Measurements from ENCODE around the gene TIE1.
A peak's percentile ranks its signal among the peaks of the same experiment; 100 is the strongest.

Gene TIE1

DNA sequence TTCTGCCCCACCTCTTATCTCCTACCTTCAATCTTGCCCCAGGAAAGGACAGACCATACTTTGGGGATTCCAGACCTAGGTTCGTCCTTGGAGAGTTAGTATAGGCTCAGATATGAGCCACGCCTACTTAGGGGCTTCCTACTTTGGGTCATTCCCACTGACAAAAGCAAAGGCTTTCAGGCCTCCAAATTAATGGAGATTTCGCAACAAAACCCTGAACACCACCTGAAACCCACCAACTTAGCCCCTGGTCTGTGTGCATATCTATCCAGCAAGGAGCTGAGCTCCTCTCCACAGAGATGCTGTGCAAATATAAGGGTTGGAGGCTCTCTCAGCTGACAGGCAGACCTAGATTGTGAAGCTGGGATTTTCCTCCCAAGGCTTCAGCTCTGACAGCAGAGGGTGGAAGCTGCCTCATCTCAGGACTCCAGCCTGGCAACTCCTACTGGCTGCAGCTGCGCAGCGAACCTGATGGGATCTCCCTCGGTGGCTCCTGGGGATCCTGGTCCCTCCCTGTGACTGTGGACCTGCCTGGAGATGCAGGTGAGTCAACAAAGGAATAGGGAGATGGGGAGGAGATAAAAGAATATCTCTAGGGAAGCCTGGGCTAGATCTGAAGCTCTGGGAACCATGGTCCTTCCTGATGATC, 38.9 kb downstream of the TIE1 start:
- no peak for DNase-seq

GRCh38 chr1:43340559-43340958, 39.8 kb downstream of the TIE1 start:
- no peak for DNase-seq

DNA sequence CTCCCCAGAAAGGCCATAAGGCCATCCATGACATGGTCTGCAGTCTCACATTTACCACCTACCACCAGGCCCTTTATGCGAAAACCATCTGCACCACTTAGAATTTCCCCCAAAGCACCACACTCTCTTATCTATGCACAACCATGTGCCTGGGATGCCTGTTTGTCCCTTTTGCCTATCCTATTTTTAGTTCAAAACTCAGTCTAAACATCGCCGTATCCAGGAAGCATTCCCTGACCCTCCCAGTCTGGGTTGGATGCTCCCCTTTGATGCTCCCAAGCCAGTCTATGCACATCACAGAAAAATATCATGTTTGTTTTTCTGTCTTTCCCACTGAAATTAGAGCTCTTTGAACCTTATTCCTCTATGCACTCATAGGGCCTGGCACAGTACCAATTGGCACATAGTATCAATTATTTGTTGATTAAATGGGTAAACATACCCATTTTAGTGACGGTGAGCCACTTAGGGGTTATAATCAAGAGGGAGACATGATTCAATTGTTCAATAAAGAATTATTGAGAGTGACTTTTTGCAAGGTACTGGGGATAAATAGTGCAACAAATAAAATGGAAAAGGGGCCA, 43.6 kb downstream of the TIE1 start:
- DNase-seq: no peak

DNA sequence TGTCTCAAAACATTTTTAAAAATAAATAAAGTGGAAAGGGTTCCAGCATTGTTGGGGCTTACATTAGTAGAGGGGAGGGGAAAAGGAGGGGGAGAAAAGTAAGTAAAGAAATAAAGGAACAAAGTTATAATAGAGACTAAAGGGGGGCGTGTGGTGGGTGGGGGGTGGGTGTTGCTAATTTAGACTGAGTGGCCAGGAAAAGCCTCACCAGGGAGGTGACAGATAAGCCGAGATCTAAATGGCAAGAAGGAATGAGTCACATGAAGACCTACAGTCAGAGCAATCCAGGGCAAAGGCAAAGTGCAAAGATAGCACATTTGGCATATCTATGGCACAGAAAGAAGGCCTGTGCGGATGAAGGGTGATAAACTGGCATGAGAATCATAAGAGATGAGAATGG, 44.3 kb downstream of the TIE1 start:
- DNase-seq: no peak

DNA sequence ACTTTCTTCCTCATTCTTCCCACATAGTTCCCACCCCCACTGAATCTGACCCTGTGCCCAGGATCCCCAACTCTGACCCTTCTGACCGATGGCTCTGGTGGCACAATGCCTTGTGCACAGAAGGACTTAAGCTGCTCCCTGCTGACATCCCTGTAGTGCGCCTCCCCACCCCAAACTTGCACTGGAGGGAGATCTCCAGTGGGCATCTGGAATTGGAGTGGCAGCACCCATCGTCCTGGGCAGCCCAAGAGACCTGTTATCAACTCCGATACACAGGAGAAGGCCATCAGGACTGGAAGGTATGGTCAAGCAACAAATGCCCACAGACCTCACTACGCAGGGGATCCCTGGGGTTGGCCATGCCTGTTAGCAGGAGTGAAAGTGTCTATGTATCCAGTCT, 45.9 kb downstream of the TIE1 start:
- DNase-seq: no peak

DNA sequence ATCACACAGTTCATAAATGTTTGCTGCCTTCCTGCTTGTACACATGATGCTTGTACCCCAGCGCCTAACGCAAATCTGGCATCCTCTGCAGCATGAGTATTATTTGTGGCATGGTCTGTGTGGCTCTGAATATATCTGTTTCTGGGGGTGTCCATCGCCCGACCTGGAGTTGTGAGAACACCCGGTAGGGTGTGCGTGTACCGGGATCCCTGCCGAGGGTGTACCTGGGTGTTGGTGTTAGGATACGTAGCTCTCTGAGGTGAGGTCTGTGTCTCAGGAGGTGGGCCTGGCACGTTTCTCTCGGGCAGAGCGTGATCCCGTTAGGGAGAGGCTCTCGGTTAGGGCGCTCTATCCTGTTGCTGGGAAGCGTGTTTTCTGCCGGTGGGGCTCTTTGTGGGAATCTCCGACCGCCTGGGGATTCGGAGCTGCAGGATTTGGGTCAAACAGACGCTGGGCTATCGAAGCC, 47.6 kb downstream of the TIE1 start:
- no peak for DNase-seq

DNA sequence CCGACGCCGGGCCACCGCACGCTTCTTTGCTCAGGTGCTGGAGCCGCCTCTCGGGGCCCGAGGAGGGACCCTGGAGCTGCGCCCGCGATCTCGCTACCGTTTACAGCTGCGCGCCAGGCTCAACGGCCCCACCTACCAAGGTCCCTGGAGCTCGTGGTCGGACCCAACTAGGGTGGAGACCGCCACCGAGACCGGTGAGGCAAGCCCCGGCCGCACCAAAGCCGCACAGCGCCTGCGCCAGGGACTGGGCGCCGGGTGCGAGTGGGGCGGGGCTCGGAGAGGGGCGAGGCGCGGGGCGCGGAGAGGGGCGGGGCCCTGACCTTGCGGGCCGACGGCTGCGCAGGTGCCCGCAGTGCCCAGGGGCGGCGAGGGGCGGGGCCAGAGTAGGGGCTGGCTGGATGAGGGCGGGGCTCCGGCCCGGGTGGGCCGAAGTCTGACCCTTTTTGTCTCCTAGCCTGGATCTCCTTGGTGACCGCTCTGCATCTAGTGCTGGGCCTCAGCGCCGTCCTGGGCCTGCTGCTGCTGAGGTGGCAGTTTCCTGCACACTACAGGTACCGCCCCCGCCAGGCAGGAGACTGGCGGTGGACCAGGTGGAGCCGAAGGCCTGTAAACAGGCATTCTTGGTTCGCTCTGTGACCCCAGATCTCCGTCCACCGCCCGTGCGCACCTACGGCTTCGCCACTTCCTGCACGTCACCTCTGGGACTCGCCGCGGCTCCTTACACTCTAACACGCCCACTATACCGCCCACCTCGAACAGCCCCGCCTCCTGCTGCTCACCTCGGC, 48.2 kb downstream of the TIE1 start:
- peak; percentile 53 for DNase-seq

- no peak for DNase-seq
These were observed 49.0 kb downstream of the TIE1 start for GRCh38 chr1:43349594-43350306.

GRCh38 chr1:43350976-43351375, 50.2 kb downstream of the TIE1 start:
- DNase-seq: no peak

DNA sequence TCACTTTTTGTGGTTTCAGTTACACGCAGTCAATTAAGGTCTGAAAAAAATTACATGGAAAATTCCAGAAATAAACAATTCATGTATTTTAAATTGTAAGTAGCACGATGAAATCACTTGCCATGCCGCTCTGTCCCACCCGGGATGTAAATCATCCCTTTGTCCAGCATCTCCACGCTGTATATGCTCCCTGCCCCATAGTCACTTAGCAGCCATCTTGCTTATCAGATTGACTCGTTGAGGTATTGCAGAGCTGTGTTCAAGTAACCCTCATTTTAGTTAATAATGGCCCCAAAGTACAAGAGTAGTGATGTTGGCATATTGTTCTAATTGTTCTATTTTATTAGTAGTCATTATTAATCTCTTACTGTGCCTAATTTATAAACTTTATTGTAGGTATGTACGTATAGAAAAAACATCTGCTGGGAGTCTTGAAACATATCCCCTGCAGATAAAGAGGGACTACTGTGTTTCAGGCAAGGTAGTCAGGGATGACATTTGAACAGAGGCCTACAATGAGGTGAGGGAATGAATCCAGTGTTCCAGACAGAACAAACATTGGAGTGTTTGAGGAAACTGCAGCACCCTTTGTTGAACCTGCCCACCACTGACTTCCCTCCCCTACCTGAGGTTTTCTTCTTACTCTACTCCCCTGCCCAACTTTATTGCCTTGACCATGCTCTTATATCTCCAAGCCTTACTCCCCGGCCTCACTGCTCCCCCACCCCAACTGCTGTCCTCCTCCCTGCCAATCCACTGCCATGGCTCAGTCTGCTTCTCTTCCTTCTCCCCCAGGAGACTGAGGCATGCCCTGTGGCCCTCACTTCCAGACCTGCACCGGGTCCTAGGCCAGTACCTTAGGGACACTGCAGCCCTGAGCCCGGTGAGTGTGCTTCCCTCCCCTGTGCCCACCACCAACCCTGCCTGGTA, 50.9 kb downstream of the TIE1 start:
- no peak for DNase-seq

GRCh38 chr1:43352351-43352705, 51.5 kb downstream of the TIE1 start:
- DNase-seq: no peak

DNA sequence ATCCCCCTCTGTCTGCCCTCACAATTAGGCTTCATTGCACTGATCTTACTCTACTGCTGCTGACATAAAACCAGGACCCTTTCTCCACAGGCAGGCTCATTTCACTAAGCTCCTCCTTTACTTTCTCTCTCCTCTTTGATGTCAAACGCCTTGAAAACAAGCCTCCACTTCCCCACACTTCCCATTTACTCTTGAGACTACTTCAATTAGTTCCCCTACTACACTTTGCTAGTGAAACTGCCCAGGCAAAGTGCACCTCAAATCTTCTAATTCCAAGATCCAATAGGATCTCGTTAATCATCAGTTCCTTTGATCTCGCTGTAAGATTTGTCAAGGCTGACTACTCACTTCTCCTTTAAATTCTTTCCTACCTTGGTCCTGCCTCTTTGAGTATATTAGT, 52.1 kb downstream of the TIE1 start:
- no peak for DNase-seq

GRCh38 chr1:43354471-43354870, 53.7 kb downstream of the TIE1 start:
- no peak for DNase-seq

GRCh38 chr1:43354936-43355335, 54.2 kb downstream of the TIE1 start:
- no peak for DNase-seq

DNA sequence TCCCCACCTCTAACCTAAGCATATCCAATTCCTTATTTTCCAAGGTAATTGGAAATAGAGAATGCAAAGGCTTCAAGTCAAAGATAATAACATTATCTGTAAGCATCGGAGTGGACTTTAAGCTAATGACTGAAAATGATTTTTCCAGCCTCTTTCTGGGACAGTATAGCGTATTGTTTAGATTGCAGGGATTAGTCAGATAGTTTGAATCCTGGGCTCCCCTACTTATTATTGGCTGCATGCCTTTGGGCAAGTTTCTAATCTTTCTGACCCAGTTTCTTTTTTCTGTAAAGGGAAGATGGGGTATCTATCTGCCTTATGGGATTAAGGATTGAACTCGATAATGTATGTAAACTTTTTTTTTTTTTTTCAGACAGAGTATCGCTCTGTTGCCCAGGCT, 56.5 kb downstream of the TIE1 start:
- DNase-seq: no peak

- no peak for DNase-seq
These were observed 57.5 kb downstream of the TIE1 start for GRCh38 chr1:43358121-43358745.

GRCh38 chr1:43358746-43359693, 58.2 kb downstream of the TIE1 start, which contains the start of gene CDC20:
CDC20 (plus strand) TSS chr1:43358981; CDS start chr1:43359216, 235 bp downstream.
- peak; percentile 97 for DNase-seq

DNA sequence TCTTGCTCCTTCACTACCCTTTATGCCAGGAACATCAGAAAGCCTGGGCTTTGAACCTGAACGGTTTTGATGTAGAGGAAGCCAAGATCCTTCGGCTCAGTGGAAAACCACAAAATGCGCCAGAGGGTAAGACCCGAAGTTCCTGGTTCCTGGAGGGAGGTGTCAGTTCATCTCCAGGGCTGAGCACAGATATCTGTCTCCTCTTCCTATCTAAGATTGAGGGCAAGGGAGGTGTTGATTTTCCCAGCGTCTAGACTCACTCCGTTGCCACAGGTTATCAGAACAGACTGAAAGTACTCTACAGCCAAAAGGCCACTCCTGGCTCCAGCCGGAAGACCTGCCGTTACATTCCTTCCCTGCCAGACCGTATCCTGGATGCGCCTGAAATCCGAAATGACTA, 58.9 kb downstream of the TIE1 start:
- no peak for DNase-seq

GRCh38 chr1:43360616-43361015, 59.8 kb downstream of the TIE1 start:
- no peak for DNase-seq

DNA sequence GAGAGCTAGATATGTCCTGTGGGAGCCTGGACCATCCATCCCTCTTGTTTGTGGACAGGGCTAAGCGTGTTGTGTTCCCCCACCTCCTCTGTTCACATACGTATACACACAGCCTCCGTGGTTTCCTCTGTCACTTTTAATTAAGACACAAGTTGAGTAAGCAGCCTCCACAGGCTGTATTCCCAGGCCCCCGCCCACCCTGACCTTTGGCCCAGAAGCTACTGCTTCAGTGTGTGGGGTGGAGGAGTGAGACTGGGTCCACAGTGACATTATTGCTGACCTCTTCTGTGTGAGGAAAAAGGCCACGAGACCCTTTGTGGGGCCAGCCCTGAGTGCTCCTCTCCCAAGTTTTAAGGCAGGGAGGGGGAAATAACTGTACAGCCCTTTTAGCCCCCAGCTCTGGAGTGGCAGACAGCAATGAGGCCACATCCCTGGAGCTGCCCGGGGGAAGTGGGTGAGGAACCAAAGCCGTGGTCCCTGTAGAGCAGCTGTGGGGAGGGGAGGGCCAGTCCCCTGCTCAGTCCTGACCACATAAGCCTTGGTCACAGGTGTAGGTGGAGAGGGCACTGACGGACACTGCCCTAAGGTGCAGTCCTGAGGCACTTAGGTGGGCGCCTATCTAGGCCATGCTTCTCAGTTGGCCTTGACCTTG, 62.6 kb downstream of the TIE1 start:
- no peak for DNase-seq

All from activated gamma-delta T cell treated with Interleukin-2 at 50 U/mL for 16 hours (primary cell).